GM23338 (cell line): ENCODE data around the gene TMPRSS5. TPM values are rescaled to one million over a fixed set of nuclear protein-coding genes. Genes with fewer than 3 reads are reported as not detected.

Source experiments
- ATAC-seq: fragments of 200-7000 bp; cut with Tn5 transposase; 3 replicates; pipeline ENCODE4 v1.9.1; 2020
- DNase-seq: peaks from one replicate; pipeline ENCODE4 v3.0.0-alpha.2; 2015; ENCODE audit warnings: low spot score
- H2AFZ ChIP-seq: fragments of 200-600 bp; sonication (generic); 2 replicates; pipeline ENCODE4 v1.8.0; 2016; ENCODE audit warnings: antibody characterized with exemption, mild to moderate bottlenecking, moderate library complexity
- H3F3A ChIP-seq: fragments of 200-600 bp; sonication (generic); replicated peaks from 2 replicates; pipeline ENCODE4 v1.8.0; 2017; ENCODE audit warnings: antibody characterized with exemption, mixed run types, low read depth
- H3K27ac ChIP-seq: fragments of 200-600 bp; sonication (generic); 2 replicates; pipeline ENCODE4 v1.6.1; 2016; ENCODE audit warnings: low read depth
- H3K27me3 ChIP-seq: fragments of 200-600 bp; sonication (generic); 2 replicates; pipeline ENCODE4 v1.8.0; 2016; ENCODE audit warnings: mild to moderate bottlenecking, mixed run types, moderate library complexity; ENCODE audit not compliant: insufficient read depth
- H3K36me3 ChIP-seq: fragments of 200-600 bp; sonication (generic); 2 replicates; pipeline ENCODE4 v1.8.0; 2016; ENCODE audit warnings: mild to moderate bottlenecking; ENCODE audit not compliant: insufficient read depth
- H3K4me1 ChIP-seq: fragments of 200-600 bp; sonication (generic); 2 replicates; pipeline ENCODE4 v1.8.0; 2016; ENCODE audit warnings: mild to moderate bottlenecking, moderate library complexity; ENCODE audit not compliant: insufficient read depth
- H3K4me2 ChIP-seq: fragments of 200-600 bp; sonication (generic); 2 replicates; pipeline ENCODE4 v1.7.1; 2017; ENCODE audit warnings: mixed run types
- H3K4me3 ChIP-seq: fragments of 200-600 bp; sonication (generic); 2 replicates; pipeline ENCODE4 v1.6.1; 2016; ENCODE audit warnings: mixed run types
- H3K79me2 ChIP-seq: fragments of 200-600 bp; sonication (generic); replicated peaks from 2 replicates; pipeline ENCODE4 v1.8.0; 2017; ENCODE audit warnings: mild to moderate bottlenecking; ENCODE audit not compliant: insufficient read depth
- H3K9me2 ChIP-seq: fragments of 200-600 bp; sonication (generic); 2 replicates; pipeline ENCODE4 v1.8.0; 2017; ENCODE audit not compliant: insufficient read depth
- H4K20me1 ChIP-seq: fragments of 200-600 bp; sonication (generic); replicated peaks from 2 replicates; pipeline ENCODE4 v1.8.0; 2017; ENCODE audit warnings: mild to moderate bottlenecking; ENCODE audit not compliant: insufficient read depth
- H3K27ac Mint-ChIP-seq: 2 replicates; pipeline ENCODE4 v1.8.0; 2020; ENCODE audit warnings: inconsistent platforms, mild to moderate bottlenecking, moderate library complexity, mixed read lengths
- H3K27me3 Mint-ChIP-seq: 3 replicates; pipeline ENCODE4 v1.8.0; 2022; ENCODE audit warnings: low read depth, mild to moderate bottlenecking, moderate library complexity, mixed read lengths, inconsistent platforms; ENCODE audit not compliant: insufficient read depth, poor library complexity
- H3K36me3 Mint-ChIP-seq: 3 replicates; pipeline ENCODE4 v1.8.0; 2021; ENCODE audit warnings: low read depth, mild to moderate bottlenecking, inconsistent platforms, moderate library complexity, mixed read lengths
- H3K4me1 Mint-ChIP-seq: 3 replicates; pipeline ENCODE4 v1.8.0; 2020; ENCODE audit warnings: mild to moderate bottlenecking, inconsistent platforms, mixed read lengths
- H3K4me3 Mint-ChIP-seq: 3 replicates; pipeline ENCODE4 v1.8.0; 2021; ENCODE audit warnings: moderate library complexity, mild to moderate bottlenecking, inconsistent platforms, mixed read lengths
- H3K9me3 Mint-ChIP-seq: 3 replicates; pipeline ENCODE4 v1.8.0; 2020; ENCODE audit warnings: moderate library complexity, mild to moderate bottlenecking, inconsistent platforms, mixed read lengths
- CREB1 ChIP-seq: fragments of 250-450 bp; sonication (Bioruptor Pico); IDR thresholded peaks from 2 replicates; pipeline ENCODE4 v1.5.0; 2020; ENCODE audit warnings: low read depth, mild to moderate bottlenecking, moderate library complexity
- ETS1 ChIP-seq: IDR thresholded peaks from 2 replicates; pipeline ENCODE4 v1.6.1; 2016; ENCODE audit warnings: antibody characterized with exemption
- EZH2 ChIP-seq: fragments of 200-600 bp; sonication (generic); IDR thresholded peaks from one replicate; pipeline ENCODE4 v1.8.0; 2017; ENCODE audit warnings: antibody characterized with exemption, mild to moderate bottlenecking, low read depth; ENCODE audit not compliant: unreplicated experiment
- EZH2phosphoT487 ChIP-seq: fragments of 200-600 bp; sonication (generic); IDR thresholded peaks from one replicate; pipeline ENCODE4 v1.8.1; 2018; ENCODE audit warnings: antibody characterized with exemption; ENCODE audit not compliant: unreplicated experiment
- JUNB ChIP-seq: IDR thresholded peaks from one replicate; pipeline ENCODE4 v1.6.1; 2016; ENCODE audit warnings: antibody characterized with exemption; ENCODE audit not compliant: unreplicated experiment
- NANOG ChIP-seq: IDR thresholded peaks from 2 replicates; pipeline ENCODE4 v1.6.1; 2016; ENCODE audit warnings: antibody characterized with exemption, borderline replicate concordance
- POLR2AphosphoS5 ChIP-seq: IDR thresholded peaks from 2 replicates; pipeline ENCODE4 v1.6.1; 2016; ENCODE audit warnings: antibody characterized with exemption, low read depth
- REST ChIP-seq: IDR thresholded peaks from one replicate; pipeline ENCODE4 v1.6.1; 2018; ENCODE audit warnings: antibody characterized with exemption; ENCODE audit not compliant: unreplicated experiment
- STAT1 ChIP-seq: IDR thresholded peaks from one replicate; pipeline ENCODE4 v1.6.1; 2016; ENCODE audit warnings: antibody characterized with exemption; ENCODE audit not compliant: unreplicated experiment
- ZNF114 ChIP-seq: fragments of 250-450 bp; sonication (Bioruptor Pico); IDR thresholded peaks from 2 replicates; pipeline ENCODE4 v1.5.0; 2020; ENCODE audit warnings: mild to moderate bottlenecking, moderate library complexity
- ZNF331 ChIP-seq: fragments of 250-450 bp; sonication (Bioruptor Pico); IDR thresholded peaks from 2 replicates; pipeline ENCODE4 v1.5.0; 2020; ENCODE audit warnings: low read depth, mild to moderate bottlenecking, moderate library complexity
- polyA plus RNA-seq: library from polyadenylated mRNA; unstranded; fragments of >200 nt; fragmentation: Nextera tagmentation; extraction: Ambion mirVana; gene quantifications from 2 replicates; pipeline ENCODE4 v1.2.1, GENCODE V29; 2016
- total RNA-seq: library from RNA; depleted of rRNA; stranded (reverse); fragments of >200 nt; shearing (Covaris generic); gene quantifications from 2 replicates; pipeline ENCODE4 v1.2.3, GENCODE V29; 2014
- TF ChIP-seq, protein P1 (sequence below): fragments of 250-450 bp; sonication (Bioruptor Pico); IDR thresholded peaks from 2 replicates; pipeline ENCODE4 v1.5.0; 2020; ENCODE audit warnings: mild to moderate bottlenecking, moderate library complexity
- TF ChIP-seq, protein P2 (sequence below), 2 experiments: fragments of 200-600 bp in 1 of 2; sonication (generic) in 1 of 2; conservative IDR thresholded peaks; 2 replicates each; pipeline versions ENCODE4 v1.5.1 to v1.6.1; 2016 to 2017; ENCODE audit warnings: antibody characterized with exemption in 2 of 2, low read depth in 2 of 2, mild to moderate bottlenecking in 2 of 2, moderate library complexity in 1 of 2

Gene TMPRSS5
- total and polyA plus RNA-seq, 2 experiments from 2014 or later, result not detected

DNA sequence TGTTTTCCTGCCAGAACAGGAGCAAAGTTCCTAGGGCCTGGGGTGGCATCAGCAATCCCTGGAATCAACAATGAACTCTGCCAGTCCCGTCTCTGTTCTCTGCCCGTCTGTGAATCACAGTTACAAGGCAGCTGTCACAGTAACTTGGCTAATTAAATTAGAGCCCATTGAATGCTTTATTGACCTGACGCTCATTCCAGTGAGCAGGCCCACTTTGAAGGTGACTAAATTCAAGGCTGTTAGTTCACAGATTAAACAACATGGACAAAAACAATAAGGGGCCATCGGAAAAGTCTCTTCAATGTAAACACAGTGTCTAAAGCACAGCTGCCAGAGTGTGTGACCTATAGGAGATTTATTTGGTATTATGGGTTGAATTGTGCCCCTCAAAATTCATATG, 17.7 kb upstream of the TMPRSS5 start:
- ATAC-seq, result no peak

More for the DNA sequence above, 17.7 kb upstream of the TMPRSS5 start:
- H3K9me3 Mint-ChIP-seq, result no peaks in the 10 kb centered on the region
- no peaks in the 10 kb centered on the region for H3F3A ChIP-seq
- no peaks in the 10 kb centered on the region for H3K4me1 ChIP-seq
- H3K36me3 Mint-ChIP-seq, result peaks cover 12% of the 10 kb centered on the region; the same call in 2 of the 3 replicates
- no peak overlapping the region for H3K4me3 Mint-ChIP-seq
- H3K36me3 ChIP-seq, result no peaks in the 10 kb centered on the region
- no peak overlapping the region for H3K27ac Mint-ChIP-seq
- no peaks in the 10 kb centered on the region for H4K20me1 ChIP-seq
- peaks cover 4% of the 10 kb centered on the region; the same call in 1 of the 2 replicates for H3K9me2 ChIP-seq
- H3K27ac ChIP-seq, result no peak overlapping the region
- no peak for DNase-seq
- no peaks in the 10 kb centered on the region for H3K27me3 Mint-ChIP-seq
- no peaks in the 10 kb centered on the region for H3K79me2 ChIP-seq
- no peak overlapping the region for H2AFZ ChIP-seq
- H3K27me3 ChIP-seq, result no peaks in the 10 kb centered on the region
- TF ChIP-seq STAT1 (no peak), REST (no peak), ZNF331 (CRISPR knock-in tag) (no peak), POLR2AphosphoS5 (no peak), CREB1 (no peak), ZNF114 (CRISPR knock-in tag) (no peak), JUNB (no peak), EZH2 (no peak), ETS1 (no peak), NANOG (no peak), EZH2phosphoT487 (no peak)
- TF ChIP-seq, protein P1, sequence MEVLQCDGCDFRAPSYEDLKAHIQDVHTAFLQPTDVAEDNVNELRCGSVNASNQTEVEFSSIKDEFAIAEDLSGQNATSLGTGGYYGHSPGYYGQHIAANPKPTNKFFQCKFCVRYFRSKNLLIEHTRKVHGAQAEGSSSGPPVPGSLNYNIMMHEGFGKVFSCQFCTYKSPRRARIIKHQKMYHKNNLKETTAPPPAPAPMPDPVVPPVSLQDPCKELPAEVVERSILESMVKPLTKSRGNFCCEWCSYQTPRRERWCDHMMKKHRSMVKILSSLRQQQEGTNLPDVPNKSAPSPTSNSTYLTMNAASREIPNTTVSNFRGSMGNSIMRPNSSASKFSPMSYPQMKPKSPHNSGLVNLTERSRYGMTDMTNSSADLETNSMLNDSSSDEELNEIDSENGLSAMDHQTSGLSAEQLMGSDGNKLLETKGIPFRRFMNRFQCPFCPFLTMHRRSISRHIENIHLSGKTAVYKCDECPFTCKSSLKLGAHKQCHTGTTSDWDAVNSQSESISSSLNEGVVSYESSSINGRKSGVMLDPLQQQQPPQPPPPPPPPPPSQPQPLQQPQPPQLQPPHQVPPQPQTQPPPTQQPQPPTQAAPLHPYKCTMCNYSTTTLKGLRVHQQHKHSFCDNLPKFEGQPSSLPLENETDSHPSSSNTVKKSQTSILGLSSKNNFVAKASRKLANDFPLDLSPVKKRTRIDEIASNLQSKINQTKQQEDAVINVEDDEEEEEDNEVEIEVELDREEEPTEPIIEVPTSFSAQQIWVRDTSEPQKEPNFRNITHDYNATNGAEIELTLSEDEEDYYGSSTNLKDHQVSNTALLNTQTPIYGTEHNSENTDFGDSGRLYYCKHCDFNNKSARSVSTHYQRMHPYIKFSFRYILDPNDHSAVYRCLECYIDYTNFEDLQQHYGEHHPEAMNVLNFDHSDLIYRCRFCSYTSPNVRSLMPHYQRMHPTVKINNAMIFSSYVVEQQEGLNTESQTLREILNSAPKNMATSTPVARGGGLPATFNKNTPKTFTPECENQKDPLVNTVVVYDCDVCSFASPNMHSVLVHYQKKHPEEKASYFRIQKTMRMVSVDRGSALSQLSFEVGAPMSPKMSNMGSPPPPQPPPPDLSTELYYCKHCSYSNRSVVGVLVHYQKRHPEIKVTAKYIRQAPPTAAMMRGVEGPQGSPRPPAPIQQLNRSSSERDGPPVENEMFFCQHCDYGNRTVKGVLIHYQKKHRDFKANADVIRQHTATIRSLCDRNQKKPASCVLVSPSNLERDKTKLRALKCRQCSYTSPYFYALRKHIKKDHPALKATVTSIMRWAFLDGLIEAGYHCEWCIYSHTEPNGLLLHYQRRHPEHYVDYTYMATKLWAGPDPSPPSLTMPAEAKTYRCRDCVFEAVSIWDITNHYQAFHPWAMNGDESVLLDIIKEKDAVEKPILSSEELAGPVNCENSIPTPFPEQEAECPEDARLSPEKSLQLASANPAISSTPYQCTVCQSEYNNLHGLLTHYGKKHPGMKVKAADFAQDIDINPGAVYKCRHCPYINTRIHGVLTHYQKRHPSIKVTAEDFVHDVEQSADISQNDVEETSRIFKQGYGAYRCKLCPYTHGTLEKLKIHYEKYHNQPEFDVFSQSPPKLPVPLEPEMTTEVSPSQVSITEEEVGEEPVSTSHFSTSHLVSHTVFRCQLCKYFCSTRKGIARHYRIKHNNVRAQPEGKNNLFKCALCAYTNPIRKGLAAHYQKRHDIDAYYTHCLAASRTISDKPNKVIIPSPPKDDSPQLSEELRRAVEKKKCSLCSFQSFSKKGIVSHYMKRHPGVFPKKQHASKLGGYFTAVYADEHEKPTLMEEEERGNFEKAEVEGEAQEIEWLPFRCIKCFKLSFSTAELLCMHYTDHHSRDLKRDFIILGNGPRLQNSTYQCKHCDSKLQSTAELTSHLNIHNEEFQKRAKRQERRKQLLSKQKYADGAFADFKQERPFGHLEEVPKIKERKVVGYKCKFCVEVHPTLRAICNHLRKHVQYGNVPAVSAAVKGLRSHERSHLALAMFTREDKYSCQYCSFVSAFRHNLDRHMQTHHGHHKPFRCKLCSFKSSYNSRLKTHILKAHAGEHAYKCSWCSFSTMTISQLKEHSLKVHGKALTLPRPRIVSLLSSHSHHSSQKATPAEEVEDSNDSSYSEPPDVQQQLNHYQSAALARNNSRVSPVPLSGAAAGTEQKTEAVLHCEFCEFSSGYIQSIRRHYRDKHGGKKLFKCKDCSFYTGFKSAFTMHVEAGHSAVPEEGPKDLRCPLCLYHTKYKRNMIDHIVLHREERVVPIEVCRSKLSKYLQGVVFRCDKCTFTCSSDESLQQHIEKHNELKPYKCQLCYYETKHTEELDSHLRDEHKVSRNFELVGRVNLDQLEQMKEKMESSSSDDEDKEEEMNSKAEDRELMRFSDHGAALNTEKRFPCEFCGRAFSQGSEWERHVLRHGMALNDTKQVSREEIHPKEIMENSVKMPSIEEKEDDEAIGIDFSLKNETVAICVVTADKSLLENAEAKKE (CRISPR knock-in tag), result no peak
- TF ChIP-seq, protein P2, sequence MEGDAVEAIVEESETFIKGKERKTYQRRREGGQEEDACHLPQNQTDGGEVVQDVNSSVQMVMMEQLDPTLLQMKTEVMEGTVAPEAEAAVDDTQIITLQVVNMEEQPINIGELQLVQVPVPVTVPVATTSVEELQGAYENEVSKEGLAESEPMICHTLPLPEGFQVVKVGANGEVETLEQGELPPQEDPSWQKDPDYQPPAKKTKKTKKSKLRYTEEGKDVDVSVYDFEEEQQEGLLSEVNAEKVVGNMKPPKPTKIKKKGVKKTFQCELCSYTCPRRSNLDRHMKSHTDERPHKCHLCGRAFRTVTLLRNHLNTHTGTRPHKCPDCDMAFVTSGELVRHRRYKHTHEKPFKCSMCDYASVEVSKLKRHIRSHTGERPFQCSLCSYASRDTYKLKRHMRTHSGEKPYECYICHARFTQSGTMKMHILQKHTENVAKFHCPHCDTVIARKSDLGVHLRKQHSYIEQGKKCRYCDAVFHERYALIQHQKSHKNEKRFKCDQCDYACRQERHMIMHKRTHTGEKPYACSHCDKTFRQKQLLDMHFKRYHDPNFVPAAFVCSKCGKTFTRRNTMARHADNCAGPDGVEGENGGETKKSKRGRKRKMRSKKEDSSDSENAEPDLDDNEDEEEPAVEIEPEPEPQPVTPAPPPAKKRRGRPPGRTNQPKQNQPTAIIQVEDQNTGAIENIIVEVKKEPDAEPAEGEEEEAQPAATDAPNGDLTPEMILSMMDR (conservative IDR thresholded peaks at IDR 0.05; ENCODE audit: low read depth in 2 of 2), result no peak
- H3K4me2 ChIP-seq, result no peak overlapping the region
- H3K4me1 Mint-ChIP-seq, result peaks cover 5% of the 10 kb centered on the region; the same call in 2 of the 3 replicates
- no peak overlapping the region for H3K4me3 ChIP-seq
